ENCODE data around the gene APBA3. TPM values are rescaled to one million over a fixed set of nuclear protein-coding genes. Genes with fewer than 3 reads are reported as not detected.

The APBA3 gene
- total RNA-seq, 1 experiment from 2014 or later = 34.0 TPM

DNA sequence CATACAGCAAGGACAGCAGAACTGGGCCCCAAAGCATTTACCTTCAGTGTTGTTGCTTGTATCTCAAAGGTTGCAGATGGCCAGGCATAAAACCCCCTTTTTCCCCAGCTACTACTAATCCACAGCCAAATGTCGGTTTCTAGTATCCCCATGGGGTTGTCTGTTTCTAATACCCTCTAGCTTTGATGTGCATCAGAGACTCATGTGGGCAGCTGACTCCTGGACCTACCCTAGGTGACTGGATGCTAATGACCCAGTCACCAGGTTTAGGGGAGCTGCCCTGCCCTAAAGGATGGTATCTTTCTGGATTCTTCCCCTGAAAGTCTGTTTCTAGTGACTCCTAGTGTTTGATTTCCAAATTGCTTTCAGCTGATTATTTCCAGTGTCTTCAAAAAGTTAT lies 29.4 kb downstream of the APBA3 start:
- no TSS peak for BruUV-seq (replicated peaks)
- POLR2A ChIA-PET = no interaction called here
- Histone ChIP-seq H3K4me3 (ENCODE audit: low read depth in 2 of 2, low read length in 2 of 2) (no peak overlapping the region), H3K27ac (ENCODE audit: low read length) (no peak overlapping the region), H3K27me3 (ENCODE audit: control insufficient read depth, insufficient read depth, low read length) (no peaks in the 10 kb centered on the region), H3K4me1 (ENCODE audit: control insufficient read depth, insufficient read depth, low read length) (no peaks in the 10 kb centered on the region), H3K9me3 (ENCODE audit: control insufficient read depth, insufficient read depth, low read depth, low read length) (no peaks in the 10 kb centered on the region), H3K36me3 (ENCODE audit: control insufficient read depth, insufficient read depth, low read length) (no peaks in the 10 kb centered on the region)
- TF ChIP-seq, protein P1, sequence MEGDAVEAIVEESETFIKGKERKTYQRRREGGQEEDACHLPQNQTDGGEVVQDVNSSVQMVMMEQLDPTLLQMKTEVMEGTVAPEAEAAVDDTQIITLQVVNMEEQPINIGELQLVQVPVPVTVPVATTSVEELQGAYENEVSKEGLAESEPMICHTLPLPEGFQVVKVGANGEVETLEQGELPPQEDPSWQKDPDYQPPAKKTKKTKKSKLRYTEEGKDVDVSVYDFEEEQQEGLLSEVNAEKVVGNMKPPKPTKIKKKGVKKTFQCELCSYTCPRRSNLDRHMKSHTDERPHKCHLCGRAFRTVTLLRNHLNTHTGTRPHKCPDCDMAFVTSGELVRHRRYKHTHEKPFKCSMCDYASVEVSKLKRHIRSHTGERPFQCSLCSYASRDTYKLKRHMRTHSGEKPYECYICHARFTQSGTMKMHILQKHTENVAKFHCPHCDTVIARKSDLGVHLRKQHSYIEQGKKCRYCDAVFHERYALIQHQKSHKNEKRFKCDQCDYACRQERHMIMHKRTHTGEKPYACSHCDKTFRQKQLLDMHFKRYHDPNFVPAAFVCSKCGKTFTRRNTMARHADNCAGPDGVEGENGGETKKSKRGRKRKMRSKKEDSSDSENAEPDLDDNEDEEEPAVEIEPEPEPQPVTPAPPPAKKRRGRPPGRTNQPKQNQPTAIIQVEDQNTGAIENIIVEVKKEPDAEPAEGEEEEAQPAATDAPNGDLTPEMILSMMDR (IDR thresholded peaks at IDR 0.05) = no peak
- no peak for TF ChIP-seq SIN3A (IDR thresholded peaks at IDR 0.05; ENCODE audit: borderline replicate concordance, insufficient read depth, low read depth, low read length)
- CTCF ChIA-PET = interaction anchor here (0.6 kb wide), 2 partner anchors 66 to 84 kb away, joined by 3 to 8 read pairs; no protein-coding TSS in a partner anchor
- ATAC-seq (no peak), DNase-seq (ENCODE audit: low read depth, low spot score) (no peak)
- intact Hi-C loops (cut with micrococcal nuclease; ENCODE audit: unreplicated experiment) (no loop called here), in situ Hi-C loops (cut with HindIII; ENCODE audit: low pct_unique_long_range_greater_than_20kb, low sequenced_read_pairs) (no loop called here)

DNA sequence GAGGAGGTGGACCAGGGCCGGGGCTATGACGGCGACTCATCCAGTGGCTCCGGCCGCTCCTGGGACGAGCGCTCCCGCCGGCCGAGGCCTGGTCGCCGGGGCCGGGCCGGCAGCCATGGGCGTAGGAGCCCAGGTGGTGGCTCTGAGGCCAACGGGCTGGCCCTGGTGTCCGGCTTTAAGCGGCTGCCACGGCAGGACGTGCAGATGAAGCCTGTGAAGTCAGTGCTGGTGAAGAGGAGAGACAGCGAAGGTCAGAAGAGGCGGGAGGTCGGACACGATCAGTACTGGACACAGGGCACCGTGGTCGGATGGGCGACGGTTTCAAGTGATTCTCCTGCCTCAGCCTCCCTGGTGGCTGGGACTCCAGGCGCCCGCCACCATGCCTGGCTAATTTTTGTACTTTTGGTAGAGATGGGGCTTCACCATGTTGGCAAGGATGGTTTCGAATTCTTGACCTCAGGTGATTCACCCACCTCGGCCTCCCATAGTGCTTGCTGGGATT lies 31.0 kb downstream of the APBA3 start:
- H3K27ac ChIP-seq (ENCODE audit: low read length) = no peak overlapping the region
- in situ Hi-C loops (cut with HindIII; ENCODE audit: low pct_unique_long_range_greater_than_20kb, low sequenced_read_pairs) (no loop called here), intact Hi-C loops (cut with micrococcal nuclease; ENCODE audit: unreplicated experiment) (no loop called here)
- H3K4me1 ChIP-seq (ENCODE audit: control insufficient read depth, insufficient read depth, low read length) = no peaks in the 10 kb centered on the region
- H3K36me3 ChIP-seq (ENCODE audit: control insufficient read depth, insufficient read depth, low read length) = no peaks in the 10 kb centered on the region
- H3K27me3 ChIP-seq (ENCODE audit: control insufficient read depth, insufficient read depth, low read length) = no peaks in the 10 kb centered on the region
- DNase-seq (ENCODE audit: low read depth, low spot score) = no peak
- H3K9me3 ChIP-seq (ENCODE audit: control insufficient read depth, insufficient read depth, low read depth, low read length) = no peaks in the 10 kb centered on the region
- ChIA-PET POLR2A (interaction anchor here (0.5 kb wide), 1 partner anchor 728 kb away, joined by 14 read pairs; no protein-coding TSS in a partner anchor), CTCF (no interaction called here)
- no TSS peak for BruUV-seq (replicated peaks)
- H3K4me3 ChIP-seq (ENCODE audit: low read depth in 2 of 2, low read length in 2 of 2) = no peak overlapping the region
- no peak for TF ChIP-seq POLR2AphosphoS5 (IDR thresholded peaks at IDR 0.05; ENCODE audit: low read depth, low read length)
- TF ChIP-seq, protein P2, sequence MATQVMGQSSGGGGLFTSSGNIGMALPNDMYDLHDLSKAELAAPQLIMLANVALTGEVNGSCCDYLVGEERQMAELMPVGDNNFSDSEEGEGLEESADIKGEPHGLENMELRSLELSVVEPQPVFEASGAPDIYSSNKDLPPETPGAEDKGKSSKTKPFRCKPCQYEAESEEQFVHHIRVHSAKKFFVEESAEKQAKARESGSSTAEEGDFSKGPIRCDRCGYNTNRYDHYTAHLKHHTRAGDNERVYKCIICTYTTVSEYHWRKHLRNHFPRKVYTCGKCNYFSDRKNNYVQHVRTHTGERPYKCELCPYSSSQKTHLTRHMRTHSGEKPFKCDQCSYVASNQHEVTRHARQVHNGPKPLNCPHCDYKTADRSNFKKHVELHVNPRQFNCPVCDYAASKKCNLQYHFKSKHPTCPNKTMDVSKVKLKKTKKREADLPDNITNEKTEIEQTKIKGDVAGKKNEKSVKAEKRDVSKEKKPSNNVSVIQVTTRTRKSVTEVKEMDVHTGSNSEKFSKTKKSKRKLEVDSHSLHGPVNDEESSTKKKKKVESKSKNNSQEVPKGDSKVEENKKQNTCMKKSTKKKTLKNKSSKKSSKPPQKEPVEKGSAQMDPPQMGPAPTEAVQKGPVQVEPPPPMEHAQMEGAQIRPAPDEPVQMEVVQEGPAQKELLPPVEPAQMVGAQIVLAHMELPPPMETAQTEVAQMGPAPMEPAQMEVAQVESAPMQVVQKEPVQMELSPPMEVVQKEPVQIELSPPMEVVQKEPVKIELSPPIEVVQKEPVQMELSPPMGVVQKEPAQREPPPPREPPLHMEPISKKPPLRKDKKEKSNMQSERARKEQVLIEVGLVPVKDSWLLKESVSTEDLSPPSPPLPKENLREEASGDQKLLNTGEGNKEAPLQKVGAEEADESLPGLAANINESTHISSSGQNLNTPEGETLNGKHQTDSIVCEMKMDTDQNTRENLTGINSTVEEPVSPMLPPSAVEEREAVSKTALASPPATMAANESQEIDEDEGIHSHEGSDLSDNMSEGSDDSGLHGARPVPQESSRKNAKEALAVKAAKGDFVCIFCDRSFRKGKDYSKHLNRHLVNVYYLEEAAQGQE (IDR thresholded peaks at IDR 0.05; ENCODE audit: insufficient read depth in 1 of 2, low read depth in 2 of 2, low read length in 1 of 2) = no peak
- TF ChIP-seq, protein P1 (IDR thresholded peaks at IDR 0.05) = no peak
- TF ChIP-seq TCF7L2 (IDR thresholded peaks at IDR 0.05; ENCODE audit: low read depth, low read length) = no peak
- no peak for TF ChIP-seq SIN3A (IDR thresholded peaks at IDR 0.05; ENCODE audit: borderline replicate concordance, insufficient read depth, low read depth, low read length)
- no peak for ATAC-seq

All from Panc1 (cell line).